KMS-11 (cell line): ENCODE measurements around the gene DNAAF3.

ENCODE experiments used
- H2AFZ ChIP-seq: fragments of 200-600 bp; sonication (generic); 2 replicates; pipeline ENCODE4 v1.6.1; 2016; ENCODE audit warnings: antibody characterized with exemption, mixed run types, low read depth
- H3K27ac ChIP-seq: fragments of 200-600 bp; sonication (generic); 2 replicates; pipeline ENCODE4 v1.6.1; 2016; ENCODE audit warnings: mild to moderate bottlenecking, mixed run types
- H3K27me3 ChIP-seq: fragments of 200-600 bp; sonication (generic); 2 replicates; pipeline ENCODE4 v1.6.1; 2017; ENCODE audit warnings: mild to moderate bottlenecking, low read depth, mixed run types, moderate library complexity; ENCODE audit not compliant: insufficient read depth
- H3K36me3 ChIP-seq: fragments of 200-600 bp; sonication (generic); 2 replicates; pipeline ENCODE4 v1.6.1; 2017; ENCODE audit warnings: mild to moderate bottlenecking, mixed run types; ENCODE audit not compliant: insufficient read depth
- H3K4me1 ChIP-seq: fragments of 200-600 bp; sonication (generic); 2 replicates; pipeline ENCODE4 v1.6.1; 2016; ENCODE audit warnings: mild to moderate bottlenecking, low read depth, mixed run types; ENCODE audit not compliant: poor library complexity, severe bottlenecking
- H3K4me2 ChIP-seq: fragments of 200-600 bp; sonication (generic); 2 replicates; pipeline ENCODE4 v1.7.0; 2016; ENCODE audit warnings: mild to moderate bottlenecking, mixed run types
- H3K4me3 ChIP-seq: fragments of 200-600 bp; sonication (generic); IDR thresholded peaks from 2 replicates; pipeline ENCODE4 v1.6.1; 2017; ENCODE audit warnings: low read depth, low read length, mixed read lengths; ENCODE audit not compliant: insufficient read depth
- H3K79me2 ChIP-seq: fragments of 200-600 bp; sonication (generic); 2 replicates; pipeline ENCODE4 v1.6.1; 2016; ENCODE audit warnings: low read depth, mixed run types; ENCODE audit not compliant: insufficient read depth
- H3K9ac ChIP-seq: fragments of 200-600 bp; sonication (generic); 2 replicates; pipeline ENCODE4 v1.6.1; 2016; ENCODE audit warnings: mild to moderate bottlenecking, mixed run types
- H4K20me1 ChIP-seq: fragments of 200-600 bp; sonication (generic); 2 replicates; pipeline ENCODE4 v1.6.1; 2016; ENCODE audit warnings: mild to moderate bottlenecking, mixed run types; ENCODE audit not compliant: insufficient read depth
- CTCF ChIP-seq: fragments of 200-600 bp; sonication (generic); conservative IDR thresholded peaks from 2 replicates; pipeline ENCODE4 v1.6.1; 2017; ENCODE audit warnings: low read depth, mild to moderate bottlenecking, antibody characterized with exemption, low read length, moderate library complexity, mixed read lengths

The DNAAF3 gene

GRCh38 chr19:55198651-55199050 lies 32.2 kb upstream of the DNAAF3 start:
- H2AFZ ChIP-seq = no peak overlapping the region
- H3K4me1 ChIP-seq = no peaks in the 10 kb centered on the region
- H3K27me3 ChIP-seq = peaks cover 96% of the 10 kb centered on the region
- no peaks in the 10 kb centered on the region for H3K79me2 ChIP-seq
- no peak overlapping the region for H3K4me2 ChIP-seq
- H3K27ac ChIP-seq = no peak overlapping the region
- no peaks in the 10 kb centered on the region for H4K20me1 ChIP-seq
- no peak overlapping the region for H3K9ac ChIP-seq
- H3K36me3 ChIP-seq = no peaks in the 10 kb centered on the region
- no peak overlapping the region for H3K4me3 ChIP-seq
- no peak for TF ChIP-seq CTCF

- no peak overlapping the region for H3K4me2 ChIP-seq
- H3K4me1 ChIP-seq = no peaks in the 10 kb centered on the region
- no peaks in the 10 kb centered on the region for H3K79me2 ChIP-seq
- peaks cover 96% of the 10 kb centered on the region for H3K27me3 ChIP-seq
- H4K20me1 ChIP-seq = no peaks in the 10 kb centered on the region
- no peak overlapping the region for H3K4me3 ChIP-seq
- H2AFZ ChIP-seq = no peak overlapping the region
- no peak for TF ChIP-seq CTCF
- H3K27ac ChIP-seq = no peak overlapping the region
- no peak overlapping the region for H3K9ac ChIP-seq
- no peaks in the 10 kb centered on the region for H3K36me3 ChIP-seq
Observed at GRCh38 chr19:55197528-55197927, 31.1 kb upstream of the DNAAF3 start.

DNA sequence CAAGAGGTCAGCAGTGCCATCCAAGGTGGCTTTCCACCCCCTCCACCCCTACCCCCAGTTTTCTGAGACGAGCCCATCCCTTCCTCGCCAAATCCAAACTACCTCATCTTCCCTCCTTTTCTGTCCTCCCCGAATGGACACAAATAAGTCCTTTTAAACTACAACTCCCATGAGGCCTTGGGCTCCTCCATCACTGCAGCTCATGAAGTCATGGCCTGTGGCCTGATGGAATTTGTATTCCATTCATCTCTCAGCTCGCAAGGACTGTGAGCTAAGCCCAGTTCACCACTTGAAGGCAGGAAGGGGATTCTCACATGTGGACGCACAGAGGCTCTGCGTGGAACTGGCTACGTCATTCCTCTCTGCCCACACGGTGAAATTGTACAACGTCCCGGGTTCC lies 30.4 kb upstream of the DNAAF3 start:
- TF ChIP-seq CTCF = no peak
- Histone ChIP-seq H4K20me1 (no peaks in the 10 kb centered on the region), H2AFZ (no peak overlapping the region), H3K27ac (no peak overlapping the region), H3K4me3 (no peak overlapping the region), H3K4me1 (no peaks in the 10 kb centered on the region), H3K79me2 (no peaks in the 10 kb centered on the region), H3K27me3 (peaks cover 90% of the 10 kb centered on the region), H3K4me2 (no peak overlapping the region), H3K36me3 (no peaks in the 10 kb centered on the region), H3K9ac (no peak overlapping the region)

DNA sequence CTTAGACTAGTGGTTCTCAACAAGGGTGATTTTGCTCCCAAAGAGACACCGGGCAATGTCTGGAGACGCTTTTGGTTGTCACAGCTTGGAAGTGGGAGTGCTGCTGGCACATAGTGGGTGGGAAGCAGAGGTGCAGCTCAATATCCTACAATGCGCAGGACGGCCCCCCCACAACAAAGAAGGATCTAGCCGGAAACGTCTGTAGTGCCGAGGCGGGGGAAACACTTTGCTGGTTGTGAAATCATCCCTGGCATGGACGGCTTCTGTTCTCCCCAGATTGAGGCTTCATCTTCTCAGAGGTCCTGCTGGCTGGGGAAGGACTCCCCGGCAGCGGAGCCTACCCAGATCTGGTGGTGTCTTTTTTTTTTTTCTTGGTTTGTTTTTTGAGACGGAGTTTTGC lies 27.1 kb upstream of the DNAAF3 start:
- Histone ChIP-seq H3K36me3 (no peaks in the 10 kb centered on the region), H3K79me2 (no peaks in the 10 kb centered on the region), H3K4me1 (no peaks in the 10 kb centered on the region), H3K4me3 (no peak overlapping the region), H3K4me2 (no peak overlapping the region), H3K27me3 (peaks cover 89% of the 10 kb centered on the region), H3K9ac (no peak overlapping the region), H2AFZ (no peak overlapping the region), H3K27ac (no peak overlapping the region), H4K20me1 (no peaks in the 10 kb centered on the region)
- TF ChIP-seq CTCF = no peak
